ENCODE data around the gene CPSF3.

The CPSF3 gene

GRCh38 chr2:9385841-9386240, 37.6 kb upstream of the CPSF3 start:
- Histone ChIP-seq H3K9ac (ENCODE audit: low read length in 2 of 2) (no peak overlapping the region), H3K9me3 (ENCODE audit: control insufficient read depth in 2 of 2, low read length in 2 of 2) (no peaks in the 10 kb centered on the region), H3K4me3 (ENCODE audit: low read length in 2 of 2) (no peak overlapping the region), H3K27ac (ENCODE audit: low read length) (no peak overlapping the region), H3K27me3 (ENCODE audit: control insufficient read depth in 1 of 2, insufficient read depth in 2 of 2, low read length in 2 of 2) (no peaks in the 10 kb centered on the region), H3K36me3 (ENCODE audit: control insufficient read depth in 2 of 2, insufficient read depth in 2 of 2, low read length in 2 of 2) (peaks cover 7 to 24% of the 10 kb centered on the region in 2 donors), H3K4me1 (ENCODE audit: control insufficient read depth, insufficient read depth, low read length) (peaks cover 20% of the 10 kb centered on the region)

GRCh38 chr2:9388199-9388681, 35.2 kb upstream of the CPSF3 start:
- H3K4me3 ChIP-seq (ENCODE audit: low read length in 2 of 2): no peak overlapping the region
- H3K9ac ChIP-seq (ENCODE audit: low read length in 2 of 2): no peak overlapping the region
- peaks cover 5 to 20% of the 10 kb centered on the region in 2 donors for H3K36me3 ChIP-seq (ENCODE audit: control insufficient read depth in 2 of 2, insufficient read depth in 2 of 2, low read length in 2 of 2)
- H3K4me1 ChIP-seq (ENCODE audit: control insufficient read depth, insufficient read depth, low read length): peaks cover 13% of the 10 kb centered on the region
- no peak overlapping the region for H3K27ac ChIP-seq (ENCODE audit: low read length)
- H3K27me3 ChIP-seq (ENCODE audit: control insufficient read depth in 1 of 2, insufficient read depth in 2 of 2, low read length in 2 of 2): no peaks in the 10 kb centered on the region
- no peaks in the 10 kb centered on the region for H3K9me3 ChIP-seq (ENCODE audit: control insufficient read depth in 2 of 2, low read length in 2 of 2)

GRCh38 chr2:9388950-9389911, 34.2 kb upstream of the CPSF3 start:
- Histone ChIP-seq H3K9me3 (ENCODE audit: control insufficient read depth in 2 of 2, low read length in 2 of 2) (no peaks in the 10 kb centered on the region), H3K4me1 (ENCODE audit: control insufficient read depth, insufficient read depth, low read length) (peaks cover 13% of the 10 kb centered on the region)

GRCh38 chr2:9390151-9390850, 33.2 kb upstream of the CPSF3 start:
- no peak overlapping the region for H3K27ac ChIP-seq (ENCODE audit: low read length)

More at GRCh38 chr2:9388950-9389911, 34.2 kb upstream of the CPSF3 start:
- no peaks in the 10 kb centered on the region for H3K27me3 ChIP-seq (ENCODE audit: control insufficient read depth in 1 of 2, insufficient read depth in 2 of 2, low read length in 2 of 2)
- H3K4me3 ChIP-seq (ENCODE audit: low read length in 2 of 2): no peak overlapping the region
- H3K27ac ChIP-seq (ENCODE audit: low read length): no peak overlapping the region
- no peak overlapping the region for H3K9ac ChIP-seq (ENCODE audit: low read length in 2 of 2)
- H3K36me3 ChIP-seq (ENCODE audit: control insufficient read depth in 2 of 2, insufficient read depth in 2 of 2, low read length in 2 of 2): peaks cover 5 to 18% of the 10 kb centered on the region in 2 donors

GRCh38 chr2:9390991-9391390, 32.5 kb upstream of the CPSF3 start:
- Histone ChIP-seq H3K27me3 (ENCODE audit: control insufficient read depth in 1 of 2, insufficient read depth in 2 of 2, low read length in 2 of 2) (no peaks in the 10 kb centered on the region), H3K9me3 (ENCODE audit: control insufficient read depth in 2 of 2, low read length in 2 of 2) (no peaks in the 10 kb centered on the region), H3K27ac (ENCODE audit: low read length) (no peak overlapping the region), H3K4me3 (ENCODE audit: low read length in 2 of 2) (no peak overlapping the region), H3K36me3 (ENCODE audit: control insufficient read depth in 2 of 2, insufficient read depth in 2 of 2, low read length in 2 of 2) (peaks cover 9 to 17% of the 10 kb centered on the region in 2 donors), H3K9ac (ENCODE audit: low read length in 2 of 2) (no peak overlapping the region), H3K4me1 (ENCODE audit: control insufficient read depth, insufficient read depth, low read length) (peaks cover 9% of the 10 kb centered on the region)

More at GRCh38 chr2:9390151-9390850, 33.2 kb upstream of the CPSF3 start:
- Histone ChIP-seq H3K9me3 (ENCODE audit: control insufficient read depth in 2 of 2, low read length in 2 of 2) (no peaks in the 10 kb centered on the region), H3K9ac (ENCODE audit: low read length in 2 of 2) (no peak overlapping the region), H3K27me3 (ENCODE audit: control insufficient read depth in 1 of 2, insufficient read depth in 2 of 2, low read length in 2 of 2) (no peaks in the 10 kb centered on the region), H3K36me3 (ENCODE audit: control insufficient read depth in 2 of 2, insufficient read depth in 2 of 2, low read length in 2 of 2) (peaks cover 11 to 18% of the 10 kb centered on the region in 2 donors), H3K4me1 (ENCODE audit: control insufficient read depth, insufficient read depth, low read length) (peaks cover 13% of the 10 kb centered on the region), H3K4me3 (ENCODE audit: low read length in 2 of 2) (no peak overlapping the region)

- Histone ChIP-seq H3K27ac (ENCODE audit: low read length) (peak overlapping the region; percentile 55), H3K9me3 (ENCODE audit: control insufficient read depth in 2 of 2, low read length in 2 of 2) (no peaks in the 10 kb centered on the region), H3K4me1 (ENCODE audit: control insufficient read depth, insufficient read depth, low read length) (peaks cover 3% of the 10 kb centered on the region), H3K9ac (ENCODE audit: low read length in 2 of 2) (peak overlapping the region in 1 of 2 donors; percentile 28), H3K4me3 (ENCODE audit: low read length in 2 of 2) (no peak overlapping the region), H3K27me3 (ENCODE audit: control insufficient read depth in 1 of 2, insufficient read depth in 2 of 2, low read length in 2 of 2) (no peaks in the 10 kb centered on the region), H3K36me3 (ENCODE audit: control insufficient read depth in 2 of 2, insufficient read depth in 2 of 2, low read length in 2 of 2) (peaks cover 12 to 17% of the 10 kb centered on the region in 2 donors)
Observed at GRCh38 chr2:9391961-9392720, 31.3 kb upstream of the CPSF3 start.

GRCh38 chr2:9392898-9393765, 30.3 kb upstream of the CPSF3 start:
- Histone ChIP-seq H3K9ac (ENCODE audit: low read length in 2 of 2) (peak overlapping the region in 1 of 2 donors; percentile 28), H3K27ac (ENCODE audit: low read length) (peak overlapping the region; percentile 55), H3K36me3 (ENCODE audit: control insufficient read depth in 2 of 2, insufficient read depth in 2 of 2, low read length in 2 of 2) (peaks cover 14 to 18% of the 10 kb centered on the region in 2 donors), H3K4me1 (ENCODE audit: control insufficient read depth, insufficient read depth, low read length) (no peaks in the 10 kb centered on the region), H3K27me3 (ENCODE audit: control insufficient read depth in 1 of 2, insufficient read depth in 2 of 2, low read length in 2 of 2) (no peaks in the 10 kb centered on the region), H3K4me3 (ENCODE audit: low read length in 2 of 2) (no peak overlapping the region), H3K9me3 (ENCODE audit: control insufficient read depth in 2 of 2, low read length in 2 of 2) (no peaks in the 10 kb centered on the region)

- Histone ChIP-seq H3K9me3 (ENCODE audit: control insufficient read depth in 2 of 2, low read length in 2 of 2) (no peaks in the 10 kb centered on the region), H3K27me3 (ENCODE audit: control insufficient read depth in 1 of 2, insufficient read depth in 2 of 2, low read length in 2 of 2) (no peaks in the 10 kb centered on the region), H3K36me3 (ENCODE audit: control insufficient read depth in 2 of 2, insufficient read depth in 2 of 2, low read length in 2 of 2) (peaks cover 11 to 14% of the 10 kb centered on the region in 2 donors), H3K4me1 (ENCODE audit: control insufficient read depth, insufficient read depth, low read length) (peaks cover 8% of the 10 kb centered on the region), H3K9ac (ENCODE audit: low read length in 2 of 2) (no peak overlapping the region), H3K4me3 (ENCODE audit: low read length in 2 of 2) (no peak overlapping the region), H3K27ac (ENCODE audit: low read length) (no peak overlapping the region)
Observed at GRCh38 chr2:9394816-9395215, 28.6 kb upstream of the CPSF3 start.

- H3K27ac ChIP-seq (ENCODE audit: low read length): no peak overlapping the region
- H3K9me3 ChIP-seq (ENCODE audit: control insufficient read depth in 2 of 2, low read length in 2 of 2): no peaks in the 10 kb centered on the region
- H3K4me1 ChIP-seq (ENCODE audit: control insufficient read depth, insufficient read depth, low read length): peaks cover 10% of the 10 kb centered on the region
- no peak overlapping the region for H3K4me3 ChIP-seq (ENCODE audit: low read length in 2 of 2)
- no peak overlapping the region for H3K9ac ChIP-seq (ENCODE audit: low read length in 2 of 2)
- H3K36me3 ChIP-seq (ENCODE audit: control insufficient read depth in 2 of 2, insufficient read depth in 2 of 2, low read length in 2 of 2): peaks cover 13 to 14% of the 10 kb centered on the region in 2 donors
- no peaks in the 10 kb centered on the region for H3K27me3 ChIP-seq (ENCODE audit: control insufficient read depth in 1 of 2, insufficient read depth in 2 of 2, low read length in 2 of 2)
Observed at GRCh38 chr2:9397201-9397600, 26.3 kb upstream of the CPSF3 start.
